Superior temporal gyrus (tissue), 1 donor: ENCODE measurements around the gene C11orf16.
"Not testable (repeated sequence)": the region's sequence is repeated elsewhere in the genome, so short reads cannot be mapped to it uniquely, and the experiment has no call there.

Experiments used
- DNase-seq: peaks from one replicate; pipeline ENCODE4 v3.0.0-alpha.2; 2016; ENCODE audit errors: extremely low spot score

Gene C11orf16

DNA sequence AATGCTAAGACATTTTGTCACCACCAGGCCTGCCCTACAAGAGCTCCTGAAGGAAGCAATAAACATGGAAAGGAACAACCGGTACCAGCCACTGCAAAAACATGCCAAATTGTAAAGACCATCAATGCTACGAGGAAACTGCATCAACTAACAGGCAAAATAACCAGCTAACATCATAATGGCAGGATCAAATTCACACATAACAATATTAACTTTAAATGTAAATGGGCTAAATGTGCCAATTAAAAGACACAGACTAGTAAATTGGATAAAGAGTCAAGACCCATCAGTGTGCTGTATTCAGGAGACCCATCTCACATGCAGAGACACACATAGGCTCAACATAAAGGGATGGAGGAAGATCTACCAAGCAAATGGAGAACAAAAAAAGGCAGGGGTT lies 41.6 kb downstream of the C11orf16 start:
- DNase-seq: not testable (repeated sequence)

DNA sequence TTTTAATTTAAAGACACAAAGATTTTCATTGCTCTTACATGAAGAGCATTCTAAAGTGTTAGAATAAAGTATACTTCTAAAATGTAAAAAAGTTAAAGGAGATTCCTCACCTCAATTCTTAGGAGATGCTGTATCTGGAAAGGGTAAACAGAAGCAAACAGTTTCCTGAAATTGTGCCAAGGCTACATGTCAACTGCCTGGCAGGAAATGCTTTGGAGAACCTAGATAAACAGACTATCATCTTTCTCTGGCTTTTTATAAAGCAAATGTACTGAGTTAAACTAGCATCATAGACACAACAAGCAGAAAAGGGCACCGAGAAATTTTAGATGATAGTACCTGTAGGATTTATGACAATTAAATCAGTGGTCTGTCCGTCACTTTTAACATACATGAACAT lies 46.4 kb downstream of the C11orf16 start:
- no peak for DNase-seq

DNA sequence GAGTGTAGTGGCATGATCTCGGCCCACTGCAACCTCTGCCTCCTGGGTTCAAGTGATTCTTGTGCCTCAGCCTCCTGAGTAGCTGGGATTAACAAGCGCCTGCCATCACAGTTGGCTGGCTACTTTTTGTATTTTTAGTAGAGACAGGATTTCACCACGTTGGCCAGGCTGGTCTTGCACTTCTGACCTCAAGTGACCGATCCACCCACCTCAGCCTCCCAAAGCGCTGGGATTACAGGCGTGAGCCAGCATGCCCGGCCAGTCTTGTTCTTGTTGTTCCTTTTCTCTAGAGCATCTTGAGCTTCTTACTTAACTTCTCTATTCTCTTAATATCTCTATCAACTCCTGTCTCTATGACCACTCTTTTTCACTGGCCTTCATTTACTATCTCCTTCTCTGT lies 51.2 kb downstream of the C11orf16 start:
- not testable (repeated sequence) for DNase-seq

DNA sequence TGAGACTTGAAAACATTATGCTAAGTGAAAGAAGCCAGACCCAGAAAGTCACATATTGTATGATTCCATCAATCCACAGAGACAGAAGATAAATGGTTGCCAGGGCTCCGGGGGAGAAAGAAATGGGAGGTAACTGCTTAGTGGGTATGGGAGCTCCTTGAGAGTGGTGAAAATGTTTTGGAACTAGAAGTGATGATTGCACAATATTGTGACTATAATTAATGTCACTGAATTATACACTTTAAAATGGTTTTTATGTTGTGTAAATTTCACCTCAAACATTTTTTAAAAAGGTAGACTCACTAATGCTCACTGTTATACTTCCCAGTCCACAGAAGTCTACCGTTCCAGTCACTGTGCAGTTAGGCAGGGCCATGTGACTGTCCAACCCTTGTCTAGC lies 54.0 kb downstream of the C11orf16 start:
- no peak for DNase-seq

- no peak for DNase-seq
These were observed 58.9 kb downstream of the C11orf16 start for GRCh38 chr11:8873741-8874405.

DNA sequence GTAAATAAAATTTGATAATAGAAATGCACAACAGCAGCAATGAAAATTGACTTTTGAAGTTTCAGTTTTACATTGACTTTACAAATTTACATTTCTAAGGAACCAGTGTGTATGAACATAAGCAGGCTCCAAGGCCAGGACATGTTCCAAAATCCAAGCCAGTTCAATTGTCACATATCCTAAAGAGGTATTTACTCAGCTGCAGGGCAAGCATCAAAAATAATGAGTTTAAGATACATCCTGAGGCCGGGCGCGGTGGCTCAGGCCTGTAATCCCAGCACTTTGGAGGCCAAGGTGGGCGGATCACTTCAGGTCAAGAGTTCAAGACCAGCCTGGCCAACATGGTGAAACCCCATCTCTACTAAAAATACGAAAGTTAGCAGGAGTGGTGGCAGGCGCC lies 60.8 kb downstream of the C11orf16 start:
- no peak for DNase-seq

- peak; percentile 65 for DNase-seq
These were observed 61.5 kb downstream of the C11orf16 start for GRCh38 chr11:8871171-8871775.

GRCh38 chr11:8870411-8871170 lies 62.2 kb downstream of the C11orf16 start:
- peak; percentile 34 for DNase-seq
